GM18511 (cell line): ENCODE results near the gene TBC1D22A.
"Not testable (repeated sequence)": the region's sequence is repeated elsewhere in the genome, so short reads cannot be mapped to it uniquely, and the experiment has no call there.

Source experiments
- ATAC-seq: cut with Tn5 transposase; IDR thresholded peaks from one replicate; pipeline ENCODE4 v1.9.1; 2021; ENCODE audit warnings: mild to moderate bottlenecking, moderate library complexity; ENCODE audit not compliant: unreplicated experiment

TBC1D22A gene

DNA sequence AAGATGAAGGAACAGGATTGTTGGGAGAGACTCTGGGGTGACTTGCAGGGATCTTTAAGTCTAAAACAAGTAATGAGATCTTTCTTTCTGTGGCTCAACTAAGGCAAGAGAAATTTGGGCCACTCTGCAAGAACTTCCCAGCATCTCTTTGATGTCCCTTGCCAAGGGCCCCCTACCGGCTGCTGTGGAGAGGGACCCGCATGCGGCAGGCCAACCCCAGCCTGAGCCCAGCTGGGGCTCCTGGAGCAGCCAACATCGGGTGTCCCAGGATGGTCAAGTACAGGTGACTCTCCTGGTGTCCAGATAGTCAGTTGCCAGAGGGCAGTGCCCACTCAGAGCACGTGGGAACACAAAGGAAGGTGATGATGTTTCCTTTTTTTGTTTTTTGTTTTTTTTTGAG, 363.2 kb downstream of the TBC1D22A start:
- ATAC-seq, result no peak

DNA sequence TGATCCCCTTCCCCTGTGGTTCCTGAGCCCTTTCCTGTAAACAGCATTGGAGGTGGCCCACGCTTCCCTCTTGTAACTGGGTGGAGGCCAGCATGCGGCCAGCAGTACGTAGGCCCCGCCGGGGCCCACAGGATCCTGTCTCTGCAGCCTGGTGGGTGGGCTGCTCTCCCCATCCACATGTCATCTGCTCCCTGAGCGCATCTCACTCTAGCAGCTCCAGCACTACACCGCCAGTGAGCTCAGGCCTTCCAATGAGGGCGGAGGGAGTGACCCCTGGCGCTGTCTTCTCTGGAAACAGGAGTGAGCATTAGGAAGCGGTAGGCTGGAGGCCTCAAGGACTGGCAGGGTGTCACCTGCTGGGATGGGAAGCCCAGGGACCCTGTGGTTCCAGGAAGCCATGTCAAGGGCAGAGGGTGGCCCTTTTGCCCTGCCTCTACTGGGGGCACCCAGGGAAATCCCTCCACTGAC, 363.9 kb downstream of the TBC1D22A start:
- no peak for ATAC-seq

DNA sequence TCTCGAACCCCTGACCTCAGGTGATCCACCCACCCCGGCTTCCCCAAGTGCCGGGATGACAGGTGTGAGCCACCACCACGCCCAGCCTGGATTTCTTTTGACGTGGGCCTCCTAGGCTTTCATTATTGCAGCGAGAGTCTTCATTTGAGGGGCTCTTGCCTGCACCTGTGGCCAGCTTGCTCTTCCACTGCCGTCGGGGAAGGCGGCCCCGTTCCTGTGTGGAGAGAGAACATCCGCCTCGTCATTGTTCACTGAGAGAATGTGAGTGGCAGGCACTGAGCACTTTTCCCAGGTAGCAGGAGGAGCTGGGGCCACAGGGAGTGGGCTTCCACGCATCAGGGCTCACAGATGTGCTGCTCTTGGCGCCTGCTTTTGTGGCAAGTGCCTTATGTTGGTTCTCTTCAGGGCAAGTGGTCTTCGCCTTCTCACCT, 365.0 kb downstream of the TBC1D22A start:
- ATAC-seq, result no peak

DNA sequence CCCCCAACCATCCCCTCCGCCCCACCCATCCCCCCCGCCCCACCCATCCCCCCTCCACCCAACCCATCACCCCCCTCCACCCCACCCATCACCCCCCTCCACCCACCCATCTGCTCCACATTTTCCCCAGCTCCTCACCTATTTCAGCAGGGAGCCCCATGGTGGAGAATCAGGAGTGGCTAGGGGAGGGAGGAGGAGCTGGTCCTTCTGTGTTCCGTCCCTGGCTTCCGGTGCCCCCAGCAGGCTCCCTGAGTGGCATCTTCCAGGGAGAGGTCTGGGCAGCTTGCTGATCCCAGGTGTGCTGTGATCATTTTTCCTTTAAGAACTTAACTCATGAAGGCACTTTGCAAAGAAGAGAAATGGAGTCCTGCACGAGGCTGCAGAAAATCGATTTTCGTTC, 365.8 kb downstream of the TBC1D22A start:
- ATAC-seq, result no peak

DNA sequence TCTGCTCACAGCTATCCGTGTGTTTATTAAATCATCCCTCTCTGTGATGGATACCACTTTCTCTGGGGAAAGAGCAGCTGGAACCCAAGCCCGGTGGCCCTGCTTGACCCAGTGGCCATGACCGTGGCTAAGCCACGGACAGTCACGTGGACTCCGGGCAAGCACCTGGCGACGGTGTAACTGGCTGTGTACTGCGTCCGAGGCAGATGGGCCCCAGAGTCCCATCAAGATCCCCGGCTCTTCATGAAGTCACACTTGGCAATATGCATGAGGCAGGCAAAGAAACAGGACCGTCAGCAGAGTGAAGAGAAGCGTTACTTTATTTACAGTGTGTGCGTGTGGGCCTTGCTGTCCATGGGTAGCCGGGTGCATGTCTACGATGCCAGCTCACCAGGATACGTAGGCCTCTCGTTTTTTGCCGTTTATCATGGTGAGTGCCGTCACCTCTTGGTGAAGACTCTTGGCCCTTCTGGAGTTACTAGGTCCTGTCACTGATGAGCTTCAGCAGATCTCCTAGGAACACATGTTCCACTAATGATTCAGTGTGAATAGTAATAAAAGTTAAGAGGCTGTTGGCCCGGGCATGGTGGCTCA, 366.3 kb downstream of the TBC1D22A start:
- no peak for ATAC-seq

DNA sequence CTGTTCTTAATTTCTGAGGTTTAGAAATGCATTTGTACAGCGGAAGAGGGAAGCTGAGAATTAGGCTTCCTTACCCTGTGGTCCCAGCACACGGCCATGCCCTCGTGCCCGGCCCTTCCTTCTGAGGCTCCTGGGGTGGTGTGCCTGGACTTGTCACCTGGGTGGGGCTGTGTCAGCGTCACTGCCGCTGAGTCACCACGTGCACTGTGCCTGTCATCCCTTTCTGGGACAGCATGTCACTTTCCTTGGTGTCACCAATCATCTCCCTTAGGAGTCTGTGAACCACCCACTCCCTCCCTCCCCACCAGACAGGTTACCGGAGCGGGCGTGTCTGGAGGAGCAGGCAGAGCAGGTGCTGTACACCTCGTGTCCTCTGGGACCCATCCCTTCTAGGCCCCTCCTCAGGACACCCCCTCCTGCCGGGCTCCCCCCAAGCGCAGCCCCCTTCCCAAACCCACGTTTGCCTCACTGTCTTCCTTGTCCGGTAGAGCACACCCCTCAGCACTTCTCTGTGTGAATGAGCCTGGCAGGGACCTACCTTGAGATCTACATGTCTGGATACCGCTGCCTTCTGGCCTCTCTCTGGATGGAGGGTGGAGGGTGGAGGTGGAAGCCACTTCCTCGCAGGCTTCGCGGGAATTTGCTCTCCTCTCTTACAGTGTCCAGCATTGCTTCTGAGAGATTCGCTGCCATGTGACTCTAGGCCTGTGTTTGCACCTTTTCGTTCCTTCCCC, 367.6 kb downstream of the TBC1D22A start:
- ATAC-seq, result no peak

DNA sequence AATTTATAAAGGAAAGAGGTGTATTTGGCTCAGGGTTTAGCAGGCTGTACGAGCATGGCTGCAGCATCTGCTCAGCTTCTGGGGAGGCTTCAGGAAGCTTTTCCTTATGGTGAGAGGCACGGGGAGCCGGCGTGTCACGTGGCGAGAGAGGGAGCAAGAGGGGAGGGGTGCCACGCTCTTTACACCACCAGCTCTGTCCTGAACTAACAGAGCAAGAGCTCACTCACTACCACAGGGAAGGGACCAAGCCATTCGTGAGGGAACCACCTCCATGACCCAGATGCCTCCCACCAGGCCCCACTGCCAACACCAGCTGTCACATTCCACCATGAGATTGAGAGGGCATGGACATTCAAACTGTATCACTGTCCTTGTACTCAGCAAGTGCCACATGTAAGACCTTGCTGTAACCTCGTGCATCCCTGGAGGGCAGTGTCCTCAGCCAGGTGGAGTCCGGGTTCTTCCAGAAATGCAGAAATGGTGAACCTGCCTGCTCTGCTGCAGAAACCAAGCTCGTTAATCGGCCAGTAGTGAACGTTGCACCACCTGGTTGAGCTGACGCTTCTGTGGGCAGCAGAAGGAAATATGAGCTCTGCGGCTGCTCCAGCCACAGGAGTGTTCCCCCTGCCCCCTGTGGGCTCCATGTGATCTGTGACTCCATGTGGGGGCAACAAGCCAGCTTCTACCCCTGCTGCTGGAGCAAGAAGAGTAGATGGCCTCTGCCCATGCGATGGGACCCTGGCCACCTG, 368.6 kb downstream of the TBC1D22A start:
- ATAC-seq, result no peak

DNA sequence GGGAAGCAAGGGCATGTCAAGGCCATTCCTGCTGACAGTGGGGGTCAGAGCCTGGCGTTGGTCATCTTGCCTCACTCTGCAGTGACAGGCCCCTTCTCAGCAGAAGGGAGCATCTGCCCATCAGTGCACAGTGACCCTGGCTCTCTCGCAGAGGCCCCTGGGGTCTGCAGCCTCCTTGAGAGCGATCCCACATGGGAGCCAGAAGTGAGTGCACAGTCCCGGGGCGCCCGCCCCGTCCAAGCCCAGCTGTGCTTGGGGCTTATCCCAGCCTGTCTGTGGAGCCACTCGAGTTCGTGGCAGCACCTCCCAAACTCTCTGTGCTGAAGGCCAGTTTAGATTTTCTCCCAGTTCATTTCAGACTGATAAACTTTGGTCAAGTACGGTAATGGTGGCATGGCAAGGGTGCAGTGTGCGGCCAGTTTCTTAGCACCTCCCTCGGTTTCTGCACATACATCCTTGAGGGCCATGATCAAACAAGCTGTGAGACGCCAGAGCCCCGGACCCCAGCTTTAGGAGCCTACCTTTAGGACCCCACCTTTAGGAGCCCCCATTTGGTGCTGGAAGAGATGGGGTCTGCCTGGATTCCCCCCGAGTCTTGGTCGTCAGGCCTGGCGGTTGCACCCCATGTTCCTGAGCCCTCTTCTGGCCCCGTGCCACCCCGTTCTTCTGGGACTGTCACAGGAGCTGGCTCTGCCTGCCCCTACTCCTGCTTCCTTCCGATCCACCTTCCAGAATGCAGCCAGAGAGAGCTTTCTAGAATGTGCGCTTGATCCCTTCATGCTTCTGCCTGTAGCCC, 369.4 kb downstream of the TBC1D22A start:
- ATAC-seq, result no peak

DNA sequence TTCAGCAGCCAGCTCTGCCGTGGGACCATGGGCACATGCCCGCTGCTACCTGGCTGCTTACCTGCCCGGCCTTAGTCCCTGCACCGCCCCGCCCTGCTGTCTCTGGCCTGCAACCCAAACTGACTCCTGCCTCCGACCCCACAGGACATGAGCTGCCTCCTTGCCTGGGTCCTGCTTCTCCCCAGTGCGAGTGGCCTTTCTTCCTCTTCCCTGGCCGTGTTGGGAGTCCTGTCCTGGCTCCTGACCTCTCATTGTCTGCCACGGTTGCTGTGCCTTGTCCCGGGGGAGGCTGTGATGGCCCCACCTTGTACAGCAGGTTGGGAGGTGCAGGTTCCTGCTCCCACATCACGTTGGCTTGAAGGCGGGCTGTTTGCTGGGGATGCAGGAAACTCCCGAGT, 370.0 kb downstream of the TBC1D22A start:
- no peak for ATAC-seq

DNA sequence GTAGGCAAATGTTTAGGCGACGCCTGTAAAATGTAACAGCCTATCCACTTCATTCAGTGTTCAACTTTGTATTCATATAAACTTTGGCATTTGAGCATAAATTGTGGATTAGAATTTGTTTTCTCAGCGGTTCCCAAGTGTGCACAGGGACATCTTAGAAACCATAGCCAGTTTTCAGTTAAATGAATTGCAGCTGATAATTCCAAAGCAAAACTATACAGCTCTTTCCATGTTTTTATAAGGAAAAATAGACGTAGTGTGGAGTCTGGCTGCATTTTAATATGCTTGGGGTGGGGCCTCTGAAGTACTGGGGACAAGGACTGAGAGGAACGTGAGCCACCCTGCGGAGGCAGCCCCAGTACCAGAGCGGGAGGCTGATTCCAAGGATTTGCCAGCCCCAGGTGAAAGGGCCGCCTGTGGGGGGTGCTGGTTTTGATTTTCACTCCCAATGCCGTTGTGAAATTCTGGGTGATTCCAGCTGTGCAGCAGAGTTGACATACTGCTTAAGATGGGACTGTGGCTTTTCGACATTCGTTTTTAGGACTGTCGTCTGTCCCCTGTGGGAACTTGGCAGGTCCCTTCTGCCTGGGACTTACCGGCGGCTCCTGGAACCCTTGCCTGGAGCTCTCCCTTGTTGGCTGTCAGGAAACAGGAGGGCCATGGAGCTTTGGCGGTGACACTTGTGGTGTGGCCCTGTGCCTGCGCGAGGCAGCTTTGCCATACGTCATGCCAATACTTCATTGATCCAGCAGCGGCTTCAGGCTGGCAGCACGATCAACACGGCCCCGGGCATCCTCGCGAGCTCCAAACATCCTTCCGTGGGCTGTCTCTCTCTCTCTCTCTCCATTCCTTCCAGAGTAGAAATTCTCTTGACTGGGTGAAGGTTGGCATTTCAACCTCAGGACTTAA, 370.9 kb downstream of the TBC1D22A start:
- ATAC-seq, result no peak

DNA sequence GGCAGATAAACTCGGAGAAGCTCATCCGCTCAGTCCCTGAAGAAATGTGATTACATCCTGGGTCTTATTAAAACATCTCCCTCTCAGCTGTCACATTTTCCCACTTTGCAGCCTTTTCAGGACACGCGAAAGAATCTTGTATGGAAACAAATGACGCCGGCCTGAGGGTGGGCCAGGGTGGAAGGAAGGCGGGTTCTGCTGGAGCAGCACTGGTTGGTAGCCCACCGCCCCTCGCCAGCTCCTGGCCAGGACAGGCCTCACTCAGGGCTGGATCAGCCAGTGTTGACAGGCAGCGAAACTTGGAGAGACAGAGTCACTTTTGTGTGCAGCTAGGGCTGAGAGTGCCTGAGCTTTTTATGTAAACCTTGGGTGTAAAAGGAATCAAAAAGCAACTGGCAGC, 371.8 kb downstream of the TBC1D22A start:
- no peak for ATAC-seq

DNA sequence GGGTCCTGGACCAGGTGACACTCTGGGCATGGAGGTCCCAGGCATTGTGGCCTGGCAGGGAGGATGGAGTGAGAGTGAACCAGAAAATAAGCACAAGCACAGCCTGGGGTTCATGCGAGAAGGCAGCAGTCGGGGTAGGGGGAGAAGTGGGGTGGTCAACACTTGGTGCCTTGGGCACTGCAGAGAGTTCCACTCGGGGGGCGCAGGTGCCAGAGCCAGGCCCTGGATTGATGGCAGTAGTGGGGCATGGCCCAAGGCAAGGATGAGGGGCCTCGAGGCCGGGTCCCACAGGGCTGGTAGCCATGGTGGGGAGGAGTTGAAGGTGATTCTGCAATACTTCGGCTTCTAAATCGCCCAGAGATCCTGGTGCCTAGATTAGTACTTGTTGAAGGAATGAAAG, 372.9 kb downstream of the TBC1D22A start:
- ATAC-seq, result no peak

DNA sequence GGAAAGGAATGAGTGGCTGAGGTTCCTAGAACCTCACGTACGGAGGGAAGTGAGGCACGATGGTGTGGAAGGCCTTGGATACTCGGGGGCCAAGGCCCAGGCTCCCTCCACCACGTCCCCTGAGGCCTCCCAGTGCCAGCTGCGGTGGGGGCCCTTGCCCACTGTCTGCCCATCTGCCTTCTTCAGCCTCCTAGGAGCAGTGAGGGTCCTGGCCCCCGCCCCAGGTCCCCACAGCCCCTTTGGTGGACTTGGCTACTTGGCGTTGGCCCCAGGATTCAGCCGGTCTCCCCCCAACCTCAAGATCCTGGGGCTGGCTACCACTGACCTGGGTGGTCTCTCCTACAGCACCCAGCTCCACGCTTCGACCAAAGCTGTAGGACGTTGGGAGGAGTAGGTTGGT, 373.6 kb downstream of the TBC1D22A start:
- ATAC-seq, result no peak

DNA sequence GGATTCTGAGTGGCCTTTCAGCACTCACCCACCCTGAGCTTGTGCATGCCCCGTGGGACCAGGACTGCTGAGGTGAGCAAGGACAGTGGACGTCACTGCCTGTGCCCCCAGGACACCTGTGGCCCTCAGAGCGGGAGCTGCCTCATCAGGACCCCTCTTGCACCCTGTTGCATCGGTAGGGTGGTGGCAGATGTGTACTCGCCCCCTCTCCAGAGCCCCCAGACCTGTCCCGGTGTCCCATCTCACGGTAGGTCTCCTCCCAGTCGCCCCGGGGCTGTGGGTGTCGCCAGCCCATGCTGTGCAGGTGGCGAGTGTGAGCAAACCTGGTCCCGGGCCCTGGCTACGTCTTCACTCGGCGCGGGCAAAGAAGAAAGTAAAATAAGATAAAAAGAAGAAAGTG, 374.2 kb downstream of the TBC1D22A start:
- ATAC-seq, result no peak

DNA sequence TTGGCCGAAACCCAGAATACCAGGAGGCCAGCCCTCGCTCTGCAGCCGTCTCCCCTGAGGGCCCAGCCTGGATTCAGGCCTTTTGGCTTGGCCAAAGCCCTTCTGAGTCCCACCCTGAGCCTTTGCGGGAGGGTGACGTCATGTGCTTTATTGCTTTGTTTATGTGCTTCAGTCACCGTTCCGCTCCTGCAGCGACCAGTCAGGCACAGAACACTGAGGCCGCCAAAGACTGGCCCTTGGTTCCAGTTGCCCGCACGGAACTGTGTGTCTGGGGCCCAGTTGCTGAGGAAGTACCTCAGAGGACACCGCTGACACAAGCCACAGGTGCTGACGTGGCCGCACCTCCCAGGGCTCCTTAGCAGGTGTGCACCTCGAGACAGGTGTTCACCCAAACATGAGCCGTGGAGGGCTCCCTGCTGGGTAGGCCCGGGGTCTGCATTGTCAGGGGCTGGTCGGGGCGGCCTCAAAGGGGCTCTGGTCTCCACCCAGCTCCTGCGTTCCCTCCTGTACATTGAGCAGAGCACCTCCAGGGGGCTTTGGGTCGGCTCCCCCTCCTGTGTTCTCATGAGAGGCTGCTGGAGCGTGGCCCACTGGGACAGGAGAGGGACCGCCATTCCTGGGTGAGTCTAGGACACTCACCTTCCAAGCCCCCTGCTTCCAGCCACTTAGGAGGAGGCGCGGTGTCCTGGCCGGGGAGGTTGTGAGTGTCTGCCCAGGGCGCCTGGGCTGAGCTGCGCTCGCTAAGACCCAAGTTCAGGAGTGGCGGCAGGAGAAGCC, 376.8 kb downstream of the TBC1D22A start:
- ATAC-seq, result no peak

DNA sequence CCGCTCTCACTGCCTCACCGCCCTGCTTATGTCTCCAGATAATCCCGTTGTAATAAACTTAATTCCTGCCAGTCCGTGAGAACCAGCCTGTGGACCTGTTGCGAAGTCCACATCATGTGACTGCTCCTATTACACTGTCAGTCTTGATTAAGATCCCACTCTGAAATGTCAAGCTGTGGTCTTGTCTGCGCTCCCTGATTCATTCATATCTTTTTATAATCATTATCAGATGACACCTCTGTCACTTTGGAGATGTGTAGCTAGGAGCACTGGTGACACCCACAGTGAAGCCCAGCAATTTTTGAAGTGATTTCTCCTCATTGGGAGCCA, 377.3 kb downstream of the TBC1D22A start:
- ATAC-seq, result no peak

DNA sequence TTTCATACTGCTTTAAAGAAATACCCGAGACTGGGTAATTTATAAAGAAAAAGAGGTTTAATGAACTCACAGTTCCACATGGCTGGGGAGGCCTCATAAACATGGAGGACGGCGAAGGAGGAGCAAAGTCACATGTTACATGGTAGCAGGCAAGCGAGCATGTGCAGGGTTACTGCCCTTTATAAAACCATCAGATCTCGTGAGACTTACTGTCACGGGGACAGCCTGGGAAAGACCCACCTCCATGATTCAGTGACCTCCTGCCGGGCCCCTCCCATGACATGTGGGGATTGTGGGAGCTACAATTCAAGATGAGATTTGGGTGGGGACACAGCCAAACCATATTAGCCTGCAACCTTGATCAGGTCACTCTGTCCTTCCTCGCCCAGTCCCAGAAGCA, 378.5 kb downstream of the TBC1D22A start:
- not testable (repeated sequence) for ATAC-seq

DNA sequence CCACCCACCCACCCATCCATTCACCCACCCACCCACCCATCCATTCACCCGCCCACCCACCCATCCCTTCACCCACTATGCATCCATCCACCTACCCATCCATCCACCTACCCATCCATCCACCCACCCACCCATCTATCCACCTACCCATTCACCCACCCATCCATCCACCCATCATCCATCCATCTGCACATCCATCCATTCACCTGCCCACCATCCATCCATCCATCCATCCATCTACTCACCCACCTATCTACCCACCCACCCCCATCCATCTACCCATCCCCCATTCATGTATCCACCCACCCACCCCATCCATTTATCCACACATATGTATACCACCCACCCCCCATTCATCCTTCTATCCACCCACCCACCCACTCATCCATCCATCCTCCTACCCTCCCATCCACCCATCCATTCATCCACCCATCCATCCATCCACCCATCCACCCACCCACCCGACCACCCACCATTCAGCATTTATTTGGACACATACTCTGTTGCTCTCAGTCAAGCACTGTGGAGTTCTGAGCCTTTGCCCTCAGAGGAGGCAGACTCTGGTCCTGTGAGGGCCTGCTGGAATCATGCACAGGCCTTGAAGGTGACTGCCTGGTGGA, 380.1 kb downstream of the TBC1D22A start:
- ATAC-seq, result no peak
